ENCODE data around the gene DCHS2. TPM values are rescaled to one million over a fixed set of nuclear protein-coding genes. Genes with fewer than 3 reads are reported as not detected.

The DCHS2 gene
- total and polyA plus RNA-seq, 2 experiments from 2014 or later, result 0.21 to 7.6 TPM

- no peak overlapping the region for H3K4me2 ChIP-seq
- TF ChIP-seq, protein P1, sequence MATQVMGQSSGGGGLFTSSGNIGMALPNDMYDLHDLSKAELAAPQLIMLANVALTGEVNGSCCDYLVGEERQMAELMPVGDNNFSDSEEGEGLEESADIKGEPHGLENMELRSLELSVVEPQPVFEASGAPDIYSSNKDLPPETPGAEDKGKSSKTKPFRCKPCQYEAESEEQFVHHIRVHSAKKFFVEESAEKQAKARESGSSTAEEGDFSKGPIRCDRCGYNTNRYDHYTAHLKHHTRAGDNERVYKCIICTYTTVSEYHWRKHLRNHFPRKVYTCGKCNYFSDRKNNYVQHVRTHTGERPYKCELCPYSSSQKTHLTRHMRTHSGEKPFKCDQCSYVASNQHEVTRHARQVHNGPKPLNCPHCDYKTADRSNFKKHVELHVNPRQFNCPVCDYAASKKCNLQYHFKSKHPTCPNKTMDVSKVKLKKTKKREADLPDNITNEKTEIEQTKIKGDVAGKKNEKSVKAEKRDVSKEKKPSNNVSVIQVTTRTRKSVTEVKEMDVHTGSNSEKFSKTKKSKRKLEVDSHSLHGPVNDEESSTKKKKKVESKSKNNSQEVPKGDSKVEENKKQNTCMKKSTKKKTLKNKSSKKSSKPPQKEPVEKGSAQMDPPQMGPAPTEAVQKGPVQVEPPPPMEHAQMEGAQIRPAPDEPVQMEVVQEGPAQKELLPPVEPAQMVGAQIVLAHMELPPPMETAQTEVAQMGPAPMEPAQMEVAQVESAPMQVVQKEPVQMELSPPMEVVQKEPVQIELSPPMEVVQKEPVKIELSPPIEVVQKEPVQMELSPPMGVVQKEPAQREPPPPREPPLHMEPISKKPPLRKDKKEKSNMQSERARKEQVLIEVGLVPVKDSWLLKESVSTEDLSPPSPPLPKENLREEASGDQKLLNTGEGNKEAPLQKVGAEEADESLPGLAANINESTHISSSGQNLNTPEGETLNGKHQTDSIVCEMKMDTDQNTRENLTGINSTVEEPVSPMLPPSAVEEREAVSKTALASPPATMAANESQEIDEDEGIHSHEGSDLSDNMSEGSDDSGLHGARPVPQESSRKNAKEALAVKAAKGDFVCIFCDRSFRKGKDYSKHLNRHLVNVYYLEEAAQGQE (IDR thresholded peaks at IDR 0.05; ENCODE audit: unreplicated experiment), result no peak
- TF ChIP-seq EZH2phosphoT487 (IDR thresholded peaks at IDR 0.05; ENCODE audit: unreplicated experiment) (no peak), JUNB (IDR thresholded peaks at IDR 0.05; ENCODE audit: unreplicated experiment) (no peak), POLR2AphosphoS5 (IDR thresholded peaks at IDR 0.05; ENCODE audit: low read depth) (no peak), ZNF331 (CRISPR knock-in tag; IDR thresholded peaks at IDR 0.05; ENCODE audit: low read depth) (no peak)
- H3K27ac ChIP-seq (ENCODE audit: low read depth), result no peak overlapping the region
- no peak overlapping the region for H2AFZ ChIP-seq
- no peak for ATAC-seq
- Mint-ChIP-seq H3K27ac (no peak overlapping the region), H3K27me3 (ENCODE audit: insufficient read depth, low read depth, poor library complexity) (no peaks in the 10 kb centered on the region), H3K4me3 (no peak overlapping the region), H3K36me3 (ENCODE audit: low read depth) (no peaks in the 10 kb centered on the region), H3K4me1 (no peaks in the 10 kb centered on the region), H3K9me3 (no peaks in the 10 kb centered on the region)
- no peaks in the 10 kb centered on the region for H3F3A ChIP-seq (replicated peaks; ENCODE audit: low read depth)
- H3K27me3 ChIP-seq (ENCODE audit: insufficient read depth), result no peaks in the 10 kb centered on the region
- no peaks in the 10 kb centered on the region for H3K9me2 ChIP-seq (ENCODE audit: insufficient read depth)
- no peak for DNase-seq (ENCODE audit: low spot score)
- H3K79me2 ChIP-seq (replicated peaks; ENCODE audit: insufficient read depth), result no peaks in the 10 kb centered on the region
- H3K4me3 ChIP-seq, result no peak overlapping the region
- no peaks in the 10 kb centered on the region for H4K20me1 ChIP-seq (replicated peaks; ENCODE audit: insufficient read depth)
- H3K4me1 ChIP-seq (ENCODE audit: insufficient read depth), result no peaks in the 10 kb centered on the region
- no peaks in the 10 kb centered on the region for H3K36me3 ChIP-seq (ENCODE audit: insufficient read depth)
Measured at GRCh38 chr4:154465085-154465484, 26.5 kb downstream of the DCHS2 start.

DNA sequence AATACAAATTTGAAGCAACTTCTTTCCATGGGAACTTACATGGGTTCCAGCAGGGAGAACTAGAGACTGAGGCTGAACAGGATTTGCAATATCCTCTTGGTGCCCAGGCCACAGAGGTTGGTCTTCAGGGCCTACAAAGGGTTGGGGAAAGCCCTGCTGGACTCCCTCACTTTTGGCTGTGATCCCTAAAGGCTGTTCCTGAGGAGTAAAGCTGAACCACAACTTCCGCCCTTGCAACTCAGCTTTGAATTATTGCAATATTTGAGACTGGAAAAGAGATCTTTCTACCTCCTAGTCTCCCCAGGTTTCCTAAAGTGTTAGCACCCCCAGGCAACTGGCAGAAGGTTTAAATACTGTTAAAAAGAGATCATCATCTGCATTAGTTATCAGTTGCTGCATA, 26.9 kb downstream of the DCHS2 start:
- no peak overlapping the region for H2AFZ ChIP-seq
- no peaks in the 10 kb centered on the region for H3K36me3 Mint-ChIP-seq (ENCODE audit: low read depth)

More for the DNA sequence above, 26.9 kb downstream of the DCHS2 start:
- Mint-ChIP-seq H3K27me3 (ENCODE audit: insufficient read depth, low read depth, poor library complexity) (no peaks in the 10 kb centered on the region), H3K27ac (no peak overlapping the region), H3K4me3 (no peak overlapping the region), H3K9me3 (no peaks in the 10 kb centered on the region), H3K4me1 (peaks cover 1% of the 10 kb centered on the region; the same call in 2 of the 3 replicates)
- no peak for DNase-seq (ENCODE audit: low spot score)
- Histone ChIP-seq H3K36me3 (ENCODE audit: insufficient read depth) (no peaks in the 10 kb centered on the region), H3K4me3 (no peak overlapping the region), H3K4me1 (ENCODE audit: insufficient read depth) (no peaks in the 10 kb centered on the region), H3K27ac (ENCODE audit: low read depth) (no peak overlapping the region), H3K9me2 (ENCODE audit: insufficient read depth) (no peaks in the 10 kb centered on the region), H4K20me1 (replicated peaks; ENCODE audit: insufficient read depth) (no peaks in the 10 kb centered on the region), H3K79me2 (replicated peaks; ENCODE audit: insufficient read depth) (no peaks in the 10 kb centered on the region), H3K27me3 (ENCODE audit: insufficient read depth) (no peaks in the 10 kb centered on the region), H3F3A (replicated peaks; ENCODE audit: low read depth) (no peaks in the 10 kb centered on the region), H3K4me2 (no peak overlapping the region)
- TF ChIP-seq STAT1 (IDR thresholded peaks at IDR 0.05; ENCODE audit: unreplicated experiment), result no peak
- no peak for TF ChIP-seq POLR2AphosphoS5 (IDR thresholded peaks at IDR 0.05; ENCODE audit: low read depth)
- TF ChIP-seq ETS1 (IDR thresholded peaks at IDR 0.05), result no peak
- TF ChIP-seq, protein P2, sequence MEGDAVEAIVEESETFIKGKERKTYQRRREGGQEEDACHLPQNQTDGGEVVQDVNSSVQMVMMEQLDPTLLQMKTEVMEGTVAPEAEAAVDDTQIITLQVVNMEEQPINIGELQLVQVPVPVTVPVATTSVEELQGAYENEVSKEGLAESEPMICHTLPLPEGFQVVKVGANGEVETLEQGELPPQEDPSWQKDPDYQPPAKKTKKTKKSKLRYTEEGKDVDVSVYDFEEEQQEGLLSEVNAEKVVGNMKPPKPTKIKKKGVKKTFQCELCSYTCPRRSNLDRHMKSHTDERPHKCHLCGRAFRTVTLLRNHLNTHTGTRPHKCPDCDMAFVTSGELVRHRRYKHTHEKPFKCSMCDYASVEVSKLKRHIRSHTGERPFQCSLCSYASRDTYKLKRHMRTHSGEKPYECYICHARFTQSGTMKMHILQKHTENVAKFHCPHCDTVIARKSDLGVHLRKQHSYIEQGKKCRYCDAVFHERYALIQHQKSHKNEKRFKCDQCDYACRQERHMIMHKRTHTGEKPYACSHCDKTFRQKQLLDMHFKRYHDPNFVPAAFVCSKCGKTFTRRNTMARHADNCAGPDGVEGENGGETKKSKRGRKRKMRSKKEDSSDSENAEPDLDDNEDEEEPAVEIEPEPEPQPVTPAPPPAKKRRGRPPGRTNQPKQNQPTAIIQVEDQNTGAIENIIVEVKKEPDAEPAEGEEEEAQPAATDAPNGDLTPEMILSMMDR (conservative IDR thresholded peaks at IDR 0.05; ENCODE audit: low read depth in 2 of 2), result no peak
- no peak for TF ChIP-seq EZH2 (IDR thresholded peaks at IDR 0.05; ENCODE audit: low read depth, unreplicated experiment)
- TF ChIP-seq JUNB (IDR thresholded peaks at IDR 0.05; ENCODE audit: unreplicated experiment), result no peak
- TF ChIP-seq ZNF331 (CRISPR knock-in tag; IDR thresholded peaks at IDR 0.05; ENCODE audit: low read depth), result no peak
- TF ChIP-seq ZNF114 (CRISPR knock-in tag; IDR thresholded peaks at IDR 0.05), result no peak
- no peak for TF ChIP-seq NANOG (IDR thresholded peaks at IDR 0.05; ENCODE audit: borderline replicate concordance)
- no peak for ATAC-seq

Measured in GM23338 (cell line).